ENCODE data around the gene SHISA9.

Gene SHISA9

DNA sequence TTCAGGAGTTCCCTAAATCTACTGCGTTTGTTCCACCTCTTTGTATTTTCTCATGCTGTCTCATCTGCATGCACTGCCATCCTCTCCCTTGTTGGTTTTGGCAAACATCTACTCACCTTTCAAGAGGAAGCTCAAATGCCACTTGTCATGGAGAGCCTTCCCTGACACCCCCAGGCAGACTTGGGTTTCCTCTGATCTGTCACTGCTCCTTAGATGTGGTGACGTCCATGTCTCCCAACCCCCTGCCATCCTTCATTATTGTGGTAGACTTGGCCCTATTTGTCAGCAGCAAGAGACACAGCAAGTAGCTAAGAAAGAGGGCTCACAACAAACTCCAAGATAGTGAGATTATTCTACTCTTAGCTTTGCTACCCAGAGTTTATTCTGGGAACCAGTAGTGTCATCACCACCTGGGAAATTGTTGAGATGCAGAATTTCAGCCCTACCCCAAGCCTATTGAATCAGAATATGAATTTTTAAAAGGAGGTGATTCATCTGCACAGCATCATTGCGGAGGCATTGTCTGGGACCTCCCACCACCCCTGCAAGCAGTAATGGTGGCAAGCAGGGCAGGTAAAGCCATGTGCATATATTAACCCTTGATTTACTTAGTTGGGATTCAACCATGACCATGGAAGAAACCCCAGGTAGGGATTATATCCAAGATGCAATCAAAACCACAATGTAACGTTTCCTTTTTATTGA lies 248.9 kb downstream of the SHISA9 start:
- Histone ChIP-seq H3K9ac (ENCODE audit: low read length) (no peak overlapping the region), H3K36me3 (ENCODE audit: insufficient read depth, low read length) (no peaks in the 10 kb centered on the region), H3K79me2 (ENCODE audit: insufficient read depth, low read length) (no peaks in the 10 kb centered on the region), H2AFZ (ENCODE audit: low read length) (no peak overlapping the region), H3K9me2 (ENCODE audit: low read depth, low read length) (no peaks in the 10 kb centered on the region), H3K27me3 (ENCODE audit: insufficient read depth, low read length) (peaks cover 5% of the 10 kb centered on the region; the same call in 1 of the 2 replicates), H3K4me1 (ENCODE audit: insufficient read depth, low read length, severe bottlenecking) (no peaks in the 10 kb centered on the region), H3K27ac (ENCODE audit: low read depth, low read length, poor library complexity, severe bottlenecking) (no peak overlapping the region), H3F3A (ENCODE audit: insufficient read depth, low read length) (no peaks in the 10 kb centered on the region), H3K9me3 (ENCODE audit: low read length) (no peaks in the 10 kb centered on the region), H3K4me3 (ENCODE audit: low read depth, low read length, poor library complexity, severe bottlenecking) (no peak overlapping the region), H4K20me1 (ENCODE audit: insufficient read depth, low read length) (no peaks in the 10 kb centered on the region), H3K4me2 (ENCODE audit: low read length) (no peak overlapping the region)
- TF ChIP-seq, protein P1, sequence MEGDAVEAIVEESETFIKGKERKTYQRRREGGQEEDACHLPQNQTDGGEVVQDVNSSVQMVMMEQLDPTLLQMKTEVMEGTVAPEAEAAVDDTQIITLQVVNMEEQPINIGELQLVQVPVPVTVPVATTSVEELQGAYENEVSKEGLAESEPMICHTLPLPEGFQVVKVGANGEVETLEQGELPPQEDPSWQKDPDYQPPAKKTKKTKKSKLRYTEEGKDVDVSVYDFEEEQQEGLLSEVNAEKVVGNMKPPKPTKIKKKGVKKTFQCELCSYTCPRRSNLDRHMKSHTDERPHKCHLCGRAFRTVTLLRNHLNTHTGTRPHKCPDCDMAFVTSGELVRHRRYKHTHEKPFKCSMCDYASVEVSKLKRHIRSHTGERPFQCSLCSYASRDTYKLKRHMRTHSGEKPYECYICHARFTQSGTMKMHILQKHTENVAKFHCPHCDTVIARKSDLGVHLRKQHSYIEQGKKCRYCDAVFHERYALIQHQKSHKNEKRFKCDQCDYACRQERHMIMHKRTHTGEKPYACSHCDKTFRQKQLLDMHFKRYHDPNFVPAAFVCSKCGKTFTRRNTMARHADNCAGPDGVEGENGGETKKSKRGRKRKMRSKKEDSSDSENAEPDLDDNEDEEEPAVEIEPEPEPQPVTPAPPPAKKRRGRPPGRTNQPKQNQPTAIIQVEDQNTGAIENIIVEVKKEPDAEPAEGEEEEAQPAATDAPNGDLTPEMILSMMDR (IDR thresholded peaks at IDR 0.05; ENCODE audit: low read length) = no peak
- no peak for TF ChIP-seq EZH2 (IDR thresholded peaks at IDR 0.05; ENCODE audit: borderline replicate concordance, low read length)

DNA sequence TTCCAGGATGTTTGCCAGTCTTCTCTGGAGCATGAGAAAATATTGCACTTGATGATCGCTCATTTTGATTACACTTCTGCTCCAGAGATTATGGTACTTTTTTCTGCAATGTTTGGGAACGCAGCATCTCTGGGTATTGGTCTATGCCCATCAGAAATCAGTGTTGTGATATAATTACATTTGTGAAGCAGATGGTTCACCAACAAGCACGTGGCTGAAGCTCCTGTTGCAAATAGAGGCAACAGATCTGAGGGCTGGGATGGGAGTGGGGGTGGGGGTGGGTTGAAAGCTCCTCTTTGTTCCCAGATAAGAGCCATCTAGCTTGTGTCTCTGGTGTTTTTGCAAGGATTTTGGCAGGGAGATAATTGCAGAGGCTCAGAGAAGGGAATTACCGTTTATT lies 252.3 kb downstream of the SHISA9 start:
- no peaks in the 10 kb centered on the region for H3K79me2 ChIP-seq (ENCODE audit: insufficient read depth, low read length)
- no peaks in the 10 kb centered on the region for H3K9me2 ChIP-seq (ENCODE audit: low read depth, low read length)
- no peak overlapping the region for H3K4me2 ChIP-seq (ENCODE audit: low read length)
- no peak overlapping the region for H2AFZ ChIP-seq (ENCODE audit: low read length)
- H3K27ac ChIP-seq (ENCODE audit: low read depth, low read length, poor library complexity, severe bottlenecking) = no peak overlapping the region
- H3K36me3 ChIP-seq (ENCODE audit: insufficient read depth, low read length) = no peaks in the 10 kb centered on the region
- no peaks in the 10 kb centered on the region for H3F3A ChIP-seq (ENCODE audit: insufficient read depth, low read length)
- H3K4me1 ChIP-seq (ENCODE audit: insufficient read depth, low read length, severe bottlenecking) = no peaks in the 10 kb centered on the region
- peaks cover 3% of the 10 kb centered on the region; the same call in 1 of the 2 replicates for H3K27me3 ChIP-seq (ENCODE audit: insufficient read depth, low read length)
- no peaks in the 10 kb centered on the region for H3K9me3 ChIP-seq (ENCODE audit: low read length)
- no peak overlapping the region for H3K9ac ChIP-seq (ENCODE audit: low read length)
- no peaks in the 10 kb centered on the region for H4K20me1 ChIP-seq (ENCODE audit: insufficient read depth, low read length)
- TF ChIP-seq, protein P1 (IDR thresholded peaks at IDR 0.05; ENCODE audit: low read length) = no peak
- no peak for TF ChIP-seq EZH2 (IDR thresholded peaks at IDR 0.05; ENCODE audit: borderline replicate concordance, low read length)
- H3K4me3 ChIP-seq (ENCODE audit: low read depth, low read length, poor library complexity, severe bottlenecking) = no peak overlapping the region

DNA sequence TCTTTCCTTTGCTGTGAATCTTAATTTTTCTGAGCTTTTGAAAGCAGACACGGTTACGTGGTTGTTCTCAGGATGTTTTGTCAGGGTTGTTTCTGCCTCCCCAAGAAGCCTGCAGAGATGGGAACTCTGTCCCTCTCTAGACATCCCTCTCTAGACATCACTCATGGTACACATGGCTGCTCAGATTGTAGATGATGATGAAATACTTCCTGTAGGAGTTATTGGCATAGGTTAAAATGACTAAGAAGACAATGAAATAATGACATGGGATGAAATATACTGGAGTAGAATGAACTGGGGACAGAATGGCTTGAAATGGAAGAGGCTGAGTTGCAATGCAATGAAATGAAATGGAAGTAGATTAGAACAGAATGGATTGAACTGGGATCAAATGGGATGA lies 253.4 kb downstream of the SHISA9 start:
- Histone ChIP-seq H3K4me3 (ENCODE audit: low read depth, low read length, poor library complexity, severe bottlenecking) (no peak overlapping the region), H3K9ac (ENCODE audit: low read length) (no peak overlapping the region), H3K79me2 (ENCODE audit: insufficient read depth, low read length) (no peaks in the 10 kb centered on the region), H3K4me1 (ENCODE audit: insufficient read depth, low read length, severe bottlenecking) (no peaks in the 10 kb centered on the region), H3F3A (ENCODE audit: insufficient read depth, low read length) (no peaks in the 10 kb centered on the region), H3K4me2 (ENCODE audit: low read length) (no peak overlapping the region), H3K9me2 (ENCODE audit: low read depth, low read length) (no peaks in the 10 kb centered on the region), H3K27me3 (ENCODE audit: insufficient read depth, low read length) (peaks cover 3% of the 10 kb centered on the region; the same call in 1 of the 2 replicates), H3K27ac (ENCODE audit: low read depth, low read length, poor library complexity, severe bottlenecking) (no peak overlapping the region), H3K9me3 (ENCODE audit: low read length) (no peaks in the 10 kb centered on the region), H2AFZ (ENCODE audit: low read length) (no peak overlapping the region), H4K20me1 (ENCODE audit: insufficient read depth, low read length) (no peaks in the 10 kb centered on the region), H3K36me3 (ENCODE audit: insufficient read depth, low read length) (no peaks in the 10 kb centered on the region)
- TF ChIP-seq EZH2 (IDR thresholded peaks at IDR 0.05; ENCODE audit: borderline replicate concordance, low read length) = no peak
- TF ChIP-seq, protein P1 (IDR thresholded peaks at IDR 0.05; ENCODE audit: low read length) = no peak

All from OCI-LY1 (cell line).